HG02885 (cell line): ENCODE results near the gene UROC1.

Experiments
- ATAC-seq: cut with Tn5 transposase; IDR thresholded peaks from one replicate; pipeline ENCODE4 v1.9.1; 2021; ENCODE audit warnings: mild to moderate bottlenecking; ENCODE audit not compliant: unreplicated experiment, poor library complexity

Gene UROC1

DNA sequence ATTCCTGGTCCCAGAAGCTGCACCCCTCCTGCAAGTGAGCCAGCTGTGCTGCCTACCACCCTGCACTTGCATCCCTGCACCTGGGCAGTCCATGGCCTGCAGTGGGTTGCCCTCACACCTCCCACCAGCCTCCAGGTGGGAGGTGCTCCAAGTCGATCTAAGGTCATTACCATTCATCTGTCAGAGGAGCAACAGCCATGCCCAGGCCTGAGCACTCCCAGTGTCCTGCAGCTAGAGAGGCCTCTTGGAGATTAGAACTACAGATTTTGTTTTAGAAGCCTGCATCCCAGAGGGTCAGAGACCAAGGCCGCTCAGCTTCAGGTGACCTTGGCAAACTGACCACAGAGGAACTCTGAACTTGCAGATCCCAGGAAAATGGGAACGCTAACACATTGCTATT is 32.9 kb downstream of the UROC1 start:
- ATAC-seq, result no peak

DNA sequence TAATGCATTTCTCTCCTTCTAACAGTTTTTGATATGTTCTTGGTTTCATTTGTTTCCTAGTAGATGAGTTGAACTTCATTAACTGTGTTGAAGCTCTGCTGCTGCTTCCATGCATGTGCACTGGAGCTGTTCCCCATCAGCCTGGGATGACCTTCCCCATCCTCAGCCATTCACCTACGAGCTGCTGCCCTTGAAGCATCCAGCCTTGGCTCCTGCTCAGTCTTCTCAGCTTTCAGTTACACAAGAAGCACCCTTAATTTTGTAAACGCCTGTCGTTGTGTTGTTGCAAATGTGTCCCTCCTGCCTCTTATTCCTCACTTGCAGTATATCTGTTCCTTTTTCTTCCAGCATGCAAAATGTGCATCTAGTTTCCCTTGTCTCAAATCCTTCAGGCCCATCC is 33.4 kb downstream of the UROC1 start:
- no peak for ATAC-seq

GRCh38 chr3:126483321-126483761 is 34.2 kb downstream of the UROC1 start:
- no peak for ATAC-seq

- ATAC-seq, result no peak
These were observed 34.9 kb downstream of the UROC1 start for GRCh38 chr3:126482503-126483255.

DNA sequence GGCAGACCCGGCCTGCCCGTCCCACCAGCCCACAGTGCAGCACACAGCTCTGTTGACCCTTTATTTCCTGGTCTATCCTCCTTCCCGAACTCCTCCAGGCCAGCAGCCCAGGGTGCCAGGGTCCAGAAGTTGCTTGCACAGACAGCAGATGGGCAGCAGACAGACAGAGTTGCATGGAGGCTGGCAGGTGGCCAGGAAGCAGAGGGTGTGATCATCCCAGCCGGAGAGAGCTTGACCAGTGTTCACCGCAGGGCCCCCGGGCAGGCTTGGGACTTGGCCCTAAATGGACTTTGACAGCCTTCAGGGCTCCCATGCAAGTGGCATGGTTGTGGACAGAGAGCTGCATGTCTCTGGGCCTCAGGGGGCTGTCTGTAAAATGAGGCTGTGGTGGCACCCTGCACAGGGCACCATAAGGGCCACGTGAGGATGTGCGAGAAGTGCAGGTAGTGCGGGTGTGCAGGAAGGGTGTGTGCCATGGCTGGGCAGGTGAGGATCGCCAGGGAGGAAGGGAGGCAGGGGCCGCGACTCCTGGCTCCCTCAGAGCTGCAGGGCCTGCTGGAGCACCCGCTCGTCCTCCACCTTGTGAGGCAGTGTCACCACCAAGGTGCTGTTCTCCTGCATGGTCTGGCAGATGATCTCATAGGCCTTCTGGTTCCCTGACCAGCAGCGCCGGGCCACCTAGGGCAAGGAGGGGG is 35.6 kb downstream of the UROC1 start:
- no peak for ATAC-seq

DNA sequence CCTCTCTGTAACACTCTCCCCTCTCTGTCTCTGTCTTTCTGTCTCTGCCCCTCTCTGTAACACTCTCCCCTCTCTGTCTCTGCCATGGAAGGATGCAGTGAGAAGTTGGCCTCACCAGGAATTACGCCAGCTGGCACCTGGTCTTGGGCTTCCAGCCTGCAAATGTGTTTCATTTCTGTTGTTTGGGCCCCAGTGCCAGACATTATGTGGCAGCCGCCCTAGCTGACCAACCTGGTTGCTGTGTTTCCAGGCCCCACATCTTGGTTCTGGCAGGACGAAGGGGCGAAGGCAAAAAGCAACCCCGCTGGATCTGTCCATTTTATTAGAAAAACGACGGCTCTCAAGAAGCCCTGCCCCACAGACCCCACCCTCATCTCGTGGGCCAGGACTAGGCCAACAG is 36.7 kb downstream of the UROC1 start:
- ATAC-seq, result no peak

- no peak for ATAC-seq
These were observed 37.4 kb downstream of the UROC1 start for GRCh38 chr3:126480206-126480605.

GRCh38 chr3:126479642-126480041 is 37.9 kb downstream of the UROC1 start:
- no peak for ATAC-seq

- no peak for ATAC-seq
These were observed 38.8 kb downstream of the UROC1 start for GRCh38 chr3:126478581-126479310.

DNA sequence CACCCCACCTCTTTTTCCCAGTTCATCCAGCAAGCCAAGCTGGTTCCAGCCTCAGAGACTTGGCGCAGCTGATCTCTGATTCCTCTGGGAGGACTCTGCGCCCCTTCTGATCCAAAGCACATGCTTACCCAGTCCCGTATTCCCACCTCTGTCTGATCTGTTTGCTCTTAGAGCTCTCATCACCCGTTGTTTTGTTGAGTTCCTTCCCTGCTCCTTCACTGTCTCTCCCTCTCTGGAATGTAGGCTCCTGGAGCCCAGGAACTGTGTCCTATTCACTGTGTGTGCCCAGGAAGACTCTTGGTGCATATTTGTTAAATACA is 40.6 kb downstream of the UROC1 start:
- ATAC-seq, result no peak

DNA sequence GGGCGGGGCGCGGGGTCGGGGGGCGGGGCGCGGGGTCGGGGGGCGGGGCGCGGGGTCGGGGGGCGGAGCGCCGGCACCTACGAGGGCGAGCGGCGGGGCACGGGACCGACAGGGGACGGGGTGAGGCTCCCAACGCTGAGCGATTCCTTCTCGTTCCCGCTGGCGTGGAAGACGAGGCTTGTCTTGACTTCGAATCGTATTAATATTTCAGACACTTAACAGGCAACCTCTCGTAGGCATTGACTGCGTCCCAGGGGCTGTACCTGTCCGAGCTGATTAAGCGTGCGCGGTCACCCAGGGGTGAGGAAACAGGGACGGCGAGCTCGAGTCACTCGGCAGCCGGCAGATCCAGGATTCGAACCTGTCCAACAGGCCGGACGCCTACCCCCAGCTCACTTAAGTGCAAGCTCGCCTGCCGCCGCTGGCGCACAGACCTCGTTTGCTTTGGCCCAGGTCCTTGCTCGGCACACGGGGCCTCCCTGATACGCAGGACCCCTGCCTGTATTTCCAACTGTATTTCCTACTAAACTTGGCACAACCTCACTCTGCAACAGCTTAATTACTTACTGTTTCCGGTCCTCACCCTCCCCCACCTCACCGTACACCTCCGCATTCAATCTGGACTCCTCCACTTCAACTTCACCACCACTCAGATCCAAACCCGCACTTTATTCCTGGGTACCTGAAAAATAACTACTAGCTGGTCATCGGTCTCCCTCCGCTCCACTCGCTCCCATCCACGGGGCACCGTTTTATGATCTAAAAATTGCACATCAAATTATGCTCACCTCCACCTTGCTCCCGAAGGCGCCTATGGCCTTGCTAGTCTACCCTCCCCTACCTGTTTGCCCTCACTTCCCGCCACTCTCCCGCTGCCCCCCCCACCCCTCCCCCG is 41.2 kb downstream of the UROC1 start:
- peak; percentile 26 for ATAC-seq

DNA sequence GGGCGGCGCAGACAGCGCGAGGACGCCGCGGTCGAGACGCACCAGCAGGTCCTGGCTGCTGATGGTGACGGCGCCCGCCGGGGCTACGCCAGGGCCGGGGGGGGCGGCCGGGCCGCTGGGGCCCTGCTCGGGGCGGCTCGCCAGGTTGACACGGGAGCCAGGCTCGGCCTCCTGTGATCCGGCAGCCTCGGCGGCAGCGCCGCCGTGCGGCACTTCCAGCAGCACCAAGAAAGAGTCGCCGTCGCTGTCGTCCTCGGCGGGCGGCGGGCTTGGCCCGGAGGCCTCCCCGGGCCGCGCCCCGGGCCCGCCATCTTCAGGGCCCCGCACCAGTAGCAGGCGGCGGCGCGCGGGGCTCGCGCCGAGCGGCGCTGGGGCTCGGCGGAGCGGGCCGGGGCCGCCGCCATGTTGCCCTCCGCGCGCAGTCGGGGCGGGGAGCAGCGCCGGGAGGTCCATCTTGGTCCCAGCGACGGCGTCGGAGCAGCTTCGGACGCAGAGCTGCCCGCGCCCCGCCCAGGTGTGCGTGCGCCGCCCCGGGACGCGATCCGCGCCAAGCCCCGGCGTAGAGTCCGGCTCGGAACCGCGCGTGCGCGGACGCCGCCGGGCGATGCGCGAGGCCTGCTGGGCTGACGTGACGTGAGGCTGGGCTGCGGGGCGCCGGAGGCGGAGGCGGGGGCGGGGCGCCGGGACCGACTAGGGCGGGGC is 42.0 kb downstream of the UROC1 start, which contains the start of gene ZXDC:
Gene ZXDC (minus strand): TSS at position 479 of the 702 bp plus-strand sequence. CDS start 26 bp downstream, at position 453.
- ATAC-seq, result peak; percentile 79

GRCh38 chr3:126474498-126475412 is 42.8 kb downstream of the UROC1 start:
- peak; percentile 25 for ATAC-seq

GRCh38 chr3:126473292-126474168 is 44.0 kb downstream of the UROC1 start:
- no peak for ATAC-seq

- ATAC-seq, result no peak
These were observed 45.1 kb downstream of the UROC1 start for GRCh38 chr3:126472277-126473006.

DNA sequence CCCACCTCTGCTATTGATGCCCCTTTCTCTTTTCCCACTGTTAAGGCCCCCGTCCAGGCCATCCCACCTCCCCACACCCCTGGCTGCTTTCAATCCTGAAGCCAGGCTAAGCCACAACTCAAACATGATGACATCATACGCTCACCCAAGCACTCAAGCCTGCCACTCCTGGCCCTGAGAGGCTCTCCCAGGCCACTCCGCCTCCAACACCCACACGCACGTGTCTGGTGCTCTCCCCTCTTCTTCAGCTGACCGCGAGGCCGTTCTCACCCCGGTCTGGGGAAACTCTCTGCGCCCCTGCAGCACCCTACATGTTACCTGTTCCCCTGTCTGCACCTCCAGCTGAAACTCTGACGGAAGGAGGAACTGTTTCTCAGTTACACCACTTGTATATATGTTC is 48.1 kb downstream of the UROC1 start:
- no peak for ATAC-seq
